ENCODE results near the gene DDX21. TPM values are rescaled to one million over a fixed set of nuclear protein-coding genes. Genes with fewer than 3 reads are reported as not detected.

Gene DDX21
- total RNA-seq, 1 donor from 2014 or later, result 54.1 TPM

DNA sequence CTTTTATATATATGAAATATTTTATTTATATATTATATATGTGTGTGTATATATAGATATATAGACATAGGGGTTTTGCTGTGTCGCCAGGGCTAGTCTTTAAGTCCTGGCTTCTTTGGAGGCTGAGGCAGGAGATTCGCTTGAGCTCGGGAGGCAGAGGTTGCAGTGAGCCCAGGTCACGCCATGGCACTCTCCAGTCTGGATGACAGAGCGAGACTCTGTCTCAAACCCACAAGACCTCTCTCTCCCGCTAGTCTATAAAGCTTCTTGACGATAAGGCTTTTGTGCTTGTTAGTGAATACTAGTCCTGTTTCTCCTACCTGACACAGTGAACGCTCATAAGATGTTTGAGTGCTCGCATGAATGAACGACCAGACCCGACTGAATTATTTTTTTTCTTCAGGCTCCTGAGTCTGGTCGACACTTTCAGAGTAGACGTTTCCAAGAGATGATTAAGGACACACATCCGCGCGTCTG is 577 bp upstream of the DDX21 start:
- peak overlapping the region; percentile 99 for H3K27ac Mint-ChIP-seq (ENCODE audit: unreplicated experiment)
- DNase-seq (ENCODE audit: extremely low spot score, unreplicated experiment), result no peak

GRCh38 chr10:68957284-68957615 is 1.3 kb downstream of the DDX21 start:
- TF ChIP-seq, protein P1, sequence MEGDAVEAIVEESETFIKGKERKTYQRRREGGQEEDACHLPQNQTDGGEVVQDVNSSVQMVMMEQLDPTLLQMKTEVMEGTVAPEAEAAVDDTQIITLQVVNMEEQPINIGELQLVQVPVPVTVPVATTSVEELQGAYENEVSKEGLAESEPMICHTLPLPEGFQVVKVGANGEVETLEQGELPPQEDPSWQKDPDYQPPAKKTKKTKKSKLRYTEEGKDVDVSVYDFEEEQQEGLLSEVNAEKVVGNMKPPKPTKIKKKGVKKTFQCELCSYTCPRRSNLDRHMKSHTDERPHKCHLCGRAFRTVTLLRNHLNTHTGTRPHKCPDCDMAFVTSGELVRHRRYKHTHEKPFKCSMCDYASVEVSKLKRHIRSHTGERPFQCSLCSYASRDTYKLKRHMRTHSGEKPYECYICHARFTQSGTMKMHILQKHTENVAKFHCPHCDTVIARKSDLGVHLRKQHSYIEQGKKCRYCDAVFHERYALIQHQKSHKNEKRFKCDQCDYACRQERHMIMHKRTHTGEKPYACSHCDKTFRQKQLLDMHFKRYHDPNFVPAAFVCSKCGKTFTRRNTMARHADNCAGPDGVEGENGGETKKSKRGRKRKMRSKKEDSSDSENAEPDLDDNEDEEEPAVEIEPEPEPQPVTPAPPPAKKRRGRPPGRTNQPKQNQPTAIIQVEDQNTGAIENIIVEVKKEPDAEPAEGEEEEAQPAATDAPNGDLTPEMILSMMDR (IDR thresholded peaks at IDR 0.05), result no peak
- Mint-ChIP-seq H3K27me3 (ENCODE audit: unreplicated experiment) (no peaks in the 10 kb centered on the region), H3K4me1 (ENCODE audit: unreplicated experiment) (peaks cover 28% of the 10 kb centered on the region), H3K27ac (ENCODE audit: unreplicated experiment) (peak overlapping the region; percentile 99), H3K4me3 (ENCODE audit: unreplicated experiment) (peak overlapping the region; percentile 99), H3K36me3 (ENCODE audit: unreplicated experiment) (peaks cover 18% of the 10 kb centered on the region), H3K9me3 (ENCODE audit: unreplicated experiment) (no peaks in the 10 kb centered on the region)
- DNase-seq (ENCODE audit: extremely low spot score, unreplicated experiment), result no peak

More for the DNA sequence above, 577 bp upstream of the DDX21 start:
- peak overlapping the region; percentile 99 for H3K4me3 Mint-ChIP-seq (ENCODE audit: unreplicated experiment)
- TF ChIP-seq, protein P1 (IDR thresholded peaks at IDR 0.05), result no peak
- H3K36me3 Mint-ChIP-seq (ENCODE audit: unreplicated experiment), result peaks cover 13% of the 10 kb centered on the region
- H3K27me3 Mint-ChIP-seq (ENCODE audit: unreplicated experiment), result no peaks in the 10 kb centered on the region
- no peaks in the 10 kb centered on the region for H3K9me3 Mint-ChIP-seq (ENCODE audit: unreplicated experiment)
- H3K4me1 Mint-ChIP-seq (ENCODE audit: unreplicated experiment), result peaks cover 28% of the 10 kb centered on the region

DNA sequence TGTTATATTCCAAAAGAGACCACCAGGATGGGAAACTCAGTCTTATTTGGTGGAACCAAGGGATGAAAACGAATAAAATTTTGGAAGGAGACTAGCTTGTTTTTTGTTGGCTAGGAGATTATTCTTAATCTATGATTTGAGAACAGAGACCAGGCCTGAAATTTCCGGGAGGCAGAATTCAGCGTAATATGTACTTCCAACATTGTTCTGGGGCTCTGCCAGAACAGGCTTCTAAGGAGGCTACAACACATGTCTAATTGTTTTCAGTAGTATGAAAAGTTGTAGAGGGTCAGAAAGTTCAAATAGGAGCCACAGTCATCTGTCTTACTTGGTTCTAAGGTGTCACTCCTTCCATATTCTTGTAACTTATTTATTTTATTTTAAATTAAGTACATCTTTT is 1.7 kb downstream of the DDX21 start:
- TF ChIP-seq, protein P1 (IDR thresholded peaks at IDR 0.05), result no peak
- peaks cover 28% of the 10 kb centered on the region for H3K4me1 Mint-ChIP-seq (ENCODE audit: unreplicated experiment)
- peaks cover 21% of the 10 kb centered on the region for H3K36me3 Mint-ChIP-seq (ENCODE audit: unreplicated experiment)
- DNase-seq (ENCODE audit: extremely low spot score, unreplicated experiment), result no peak
- no peaks in the 10 kb centered on the region for H3K27me3 Mint-ChIP-seq (ENCODE audit: unreplicated experiment)
- peak overlapping the region; percentile 99 for H3K27ac Mint-ChIP-seq (ENCODE audit: unreplicated experiment)
- peak overlapping the region; percentile 99 for H3K4me3 Mint-ChIP-seq (ENCODE audit: unreplicated experiment)
- no peaks in the 10 kb centered on the region for H3K9me3 Mint-ChIP-seq (ENCODE audit: unreplicated experiment)

DNA sequence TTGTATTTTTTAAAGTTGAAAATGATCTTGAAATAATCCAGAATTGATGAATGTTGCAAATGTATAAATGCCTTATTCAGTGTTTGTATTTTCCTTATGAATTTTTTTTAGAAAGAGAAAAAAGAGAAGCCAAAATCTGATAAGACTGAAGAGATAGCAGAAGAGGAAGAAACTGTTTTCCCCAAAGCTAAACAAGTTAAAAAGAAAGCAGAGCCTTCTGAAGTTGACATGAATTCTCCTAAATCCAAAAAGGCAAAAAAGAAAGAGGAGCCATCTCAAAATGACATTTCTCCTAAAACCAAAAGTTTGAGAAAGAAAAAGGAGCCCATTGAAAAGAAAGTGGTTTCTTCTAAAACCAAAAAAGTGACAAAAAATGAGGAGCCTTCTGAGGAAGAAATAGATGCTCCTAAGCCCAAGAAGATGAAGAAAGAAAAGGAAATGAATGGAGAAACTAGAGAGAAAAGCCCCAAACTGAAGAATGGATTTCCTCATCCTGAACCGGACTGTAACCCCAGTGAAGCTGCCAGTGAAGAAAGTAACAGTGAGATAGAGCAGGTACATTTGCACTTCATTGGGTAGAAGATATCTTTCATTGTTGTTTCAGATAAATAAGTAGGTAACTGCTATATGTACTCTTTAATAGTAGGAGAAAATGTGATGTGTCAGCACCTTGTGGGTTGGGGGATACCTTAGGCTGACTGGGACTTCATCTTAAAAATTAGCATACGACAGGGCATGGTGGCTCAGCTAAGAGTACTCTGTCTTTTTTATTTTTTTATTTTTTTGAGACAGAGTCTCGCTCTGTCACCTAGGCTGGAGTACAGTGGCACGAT is 3.9 kb downstream of the DDX21 start:
- TF ChIP-seq, protein P1 (IDR thresholded peaks at IDR 0.05), result no peak
- Mint-ChIP-seq H3K27me3 (ENCODE audit: unreplicated experiment) (no peaks in the 10 kb centered on the region), H3K27ac (ENCODE audit: unreplicated experiment) (peak overlapping the region; percentile 13), H3K9me3 (ENCODE audit: unreplicated experiment) (no peaks in the 10 kb centered on the region), H3K4me3 (ENCODE audit: unreplicated experiment) (no peak overlapping the region), H3K36me3 (ENCODE audit: unreplicated experiment) (peaks cover 29% of the 10 kb centered on the region), H3K4me1 (ENCODE audit: unreplicated experiment) (peaks cover 24% of the 10 kb centered on the region)
- no peak for DNase-seq (ENCODE audit: extremely low spot score, unreplicated experiment)

DNA sequence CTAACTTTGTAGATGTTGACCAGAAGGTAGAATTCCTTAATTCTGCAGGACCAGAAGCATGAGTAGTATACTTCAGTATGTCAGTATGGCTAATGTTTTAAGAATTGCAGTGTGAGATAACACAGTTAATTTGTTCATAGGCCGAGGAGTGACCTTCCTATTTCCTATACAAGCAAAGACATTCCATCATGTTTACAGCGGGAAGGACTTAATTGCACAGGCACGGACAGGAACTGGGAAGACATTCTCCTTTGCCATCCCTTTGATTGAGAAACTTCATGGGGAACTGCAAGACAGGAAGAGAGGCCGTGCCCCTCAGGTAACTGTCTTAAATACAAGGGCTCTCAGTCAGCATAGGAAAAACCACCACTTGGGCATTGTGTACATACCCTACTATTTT is 7.2 kb downstream of the DDX21 start:
- Mint-ChIP-seq H3K9me3 (ENCODE audit: unreplicated experiment) (no peaks in the 10 kb centered on the region), H3K4me3 (ENCODE audit: unreplicated experiment) (no peak overlapping the region)
- TF ChIP-seq, protein P1 (IDR thresholded peaks at IDR 0.05), result no peak

More for the DNA sequence above, 7.2 kb downstream of the DDX21 start:
- no peak for DNase-seq (ENCODE audit: extremely low spot score, unreplicated experiment)
- Mint-ChIP-seq H3K27me3 (ENCODE audit: unreplicated experiment) (no peaks in the 10 kb centered on the region), H3K27ac (ENCODE audit: unreplicated experiment) (no peak overlapping the region), H3K36me3 (ENCODE audit: unreplicated experiment) (peaks cover 44% of the 10 kb centered on the region), H3K4me1 (ENCODE audit: unreplicated experiment) (peaks cover 13% of the 10 kb centered on the region)

All from osteocyte (in vitro differentiated cells).